HEK293 (cell line): ENCODE results near the gene GPR39.

Experiments used
- INSM2 ChIP-seq: fragments of 450-650 bp; formaldehyde crosslinking; IDR thresholded peaks from 2 replicates; pipeline ENCODE4 v1.5.1; 2016; ENCODE audit warnings: missing biosample characterization, missing genetic modification characterization
- KLF1 ChIP-seq: fragments of 450-650 bp; formaldehyde crosslinking; IDR thresholded peaks from 2 replicates; pipeline ENCODE4 v1.5.1; 2016; ENCODE audit warnings: missing biosample characterization, missing genetic modification characterization
- TRIM28 ChIP-seq: IDR thresholded peaks from 2 replicates; pipeline ENCODE4 v1.6.1; 2011; ENCODE audit warnings: low read length, control low read depth, borderline replicate concordance
- ZBTB11 ChIP-seq: fragments of 450-650 bp; formaldehyde crosslinking; conservative IDR thresholded peaks from 2 replicates; pipeline ENCODE4 v1.5.1; 2016; ENCODE audit warnings: low read depth, missing biosample characterization, missing genetic modification characterization
- ZNF112 ChIP-seq: fragments of 450-650 bp; formaldehyde crosslinking; IDR thresholded peaks from 2 replicates; pipeline ENCODE4 v1.5.0; 2017; ENCODE audit warnings: missing biosample characterization, missing genetic modification characterization
- ZNF211 ChIP-seq: fragments of 450-650 bp; formaldehyde crosslinking; IDR thresholded peaks from 2 replicates; pipeline ENCODE4 v1.5.1; 2016; ENCODE audit warnings: low read depth, missing biosample characterization, missing genetic modification characterization
- ZNF280C ChIP-seq: fragments of 450-650 bp; formaldehyde crosslinking; IDR thresholded peaks from 2 replicates; pipeline ENCODE4 v1.5.1; 2016; ENCODE audit warnings: missing biosample characterization, missing genetic modification characterization

The GPR39 gene

GRCh38 chr2:132692816-132693215 lies 276.2 kb downstream of the GPR39 start (continued):
- no peak for TF ChIP-seq ZNF112
- TF ChIP-seq INSM2 (tag by site-specific recombination) = no peak
- no peak for TF ChIP-seq TRIM28
- TF ChIP-seq ZNF280C (tag by site-specific recombination) = no peak
- TF ChIP-seq ZBTB11 = no peak
- no peak for TF ChIP-seq KLF1 (tag by site-specific recombination)
- TF ChIP-seq ZNF211 (tag by site-specific recombination) = no peak
